AG09319 (cell line): ENCODE measurements around the gene ARHGAP26.

Experiments
- DNase-seq: peaks from one replicate; pipeline ENCODE4 v3.0.0-alpha.2; 2010; ENCODE audit warnings: low read depth; ENCODE audit errors: extremely low read depth
- TF ChIP-seq, protein P1 (sequence below): IDR thresholded peaks from 2 replicates; pipeline ENCODE4 v1.5.1; 2011; ENCODE audit warnings: low read depth, mild to moderate bottlenecking, inconsistent platforms, low read length, moderate library complexity

The ARHGAP26 gene

DNA sequence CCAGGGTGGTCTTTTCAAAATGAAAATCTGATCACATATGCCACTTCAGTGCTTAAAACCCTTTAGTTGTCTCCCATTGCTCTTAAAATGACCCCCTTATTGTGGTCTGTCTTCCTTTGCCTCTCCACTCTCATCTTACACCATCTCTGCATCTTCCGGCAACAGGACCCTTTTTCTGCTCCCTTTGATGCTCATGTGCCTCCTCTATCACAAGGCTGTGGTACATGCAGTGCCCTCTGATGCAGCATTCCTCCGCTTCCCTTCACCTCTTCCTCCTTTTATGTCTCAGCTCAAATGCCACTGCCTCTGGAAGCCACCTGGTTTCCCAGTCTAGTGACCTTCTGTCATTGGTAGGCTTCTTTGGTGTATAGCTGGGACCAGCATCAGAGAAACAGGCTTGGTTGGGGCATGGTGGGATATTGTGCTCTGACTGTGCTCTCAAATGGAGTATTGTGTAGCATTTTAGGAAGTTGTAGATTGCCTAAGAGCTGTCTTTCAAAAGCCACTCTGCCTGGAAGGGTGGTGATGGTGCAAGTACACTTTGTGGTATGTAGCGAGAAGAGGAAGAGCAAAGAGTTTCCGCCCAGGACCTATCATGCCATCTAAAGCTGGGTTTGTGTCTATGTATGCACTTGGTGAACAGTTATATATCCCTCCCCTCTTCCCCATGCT lies 28.1 kb downstream of the ARHGAP26 start:
- TF ChIP-seq, protein P1, sequence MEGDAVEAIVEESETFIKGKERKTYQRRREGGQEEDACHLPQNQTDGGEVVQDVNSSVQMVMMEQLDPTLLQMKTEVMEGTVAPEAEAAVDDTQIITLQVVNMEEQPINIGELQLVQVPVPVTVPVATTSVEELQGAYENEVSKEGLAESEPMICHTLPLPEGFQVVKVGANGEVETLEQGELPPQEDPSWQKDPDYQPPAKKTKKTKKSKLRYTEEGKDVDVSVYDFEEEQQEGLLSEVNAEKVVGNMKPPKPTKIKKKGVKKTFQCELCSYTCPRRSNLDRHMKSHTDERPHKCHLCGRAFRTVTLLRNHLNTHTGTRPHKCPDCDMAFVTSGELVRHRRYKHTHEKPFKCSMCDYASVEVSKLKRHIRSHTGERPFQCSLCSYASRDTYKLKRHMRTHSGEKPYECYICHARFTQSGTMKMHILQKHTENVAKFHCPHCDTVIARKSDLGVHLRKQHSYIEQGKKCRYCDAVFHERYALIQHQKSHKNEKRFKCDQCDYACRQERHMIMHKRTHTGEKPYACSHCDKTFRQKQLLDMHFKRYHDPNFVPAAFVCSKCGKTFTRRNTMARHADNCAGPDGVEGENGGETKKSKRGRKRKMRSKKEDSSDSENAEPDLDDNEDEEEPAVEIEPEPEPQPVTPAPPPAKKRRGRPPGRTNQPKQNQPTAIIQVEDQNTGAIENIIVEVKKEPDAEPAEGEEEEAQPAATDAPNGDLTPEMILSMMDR: no peak
- no peak for DNase-seq

DNA sequence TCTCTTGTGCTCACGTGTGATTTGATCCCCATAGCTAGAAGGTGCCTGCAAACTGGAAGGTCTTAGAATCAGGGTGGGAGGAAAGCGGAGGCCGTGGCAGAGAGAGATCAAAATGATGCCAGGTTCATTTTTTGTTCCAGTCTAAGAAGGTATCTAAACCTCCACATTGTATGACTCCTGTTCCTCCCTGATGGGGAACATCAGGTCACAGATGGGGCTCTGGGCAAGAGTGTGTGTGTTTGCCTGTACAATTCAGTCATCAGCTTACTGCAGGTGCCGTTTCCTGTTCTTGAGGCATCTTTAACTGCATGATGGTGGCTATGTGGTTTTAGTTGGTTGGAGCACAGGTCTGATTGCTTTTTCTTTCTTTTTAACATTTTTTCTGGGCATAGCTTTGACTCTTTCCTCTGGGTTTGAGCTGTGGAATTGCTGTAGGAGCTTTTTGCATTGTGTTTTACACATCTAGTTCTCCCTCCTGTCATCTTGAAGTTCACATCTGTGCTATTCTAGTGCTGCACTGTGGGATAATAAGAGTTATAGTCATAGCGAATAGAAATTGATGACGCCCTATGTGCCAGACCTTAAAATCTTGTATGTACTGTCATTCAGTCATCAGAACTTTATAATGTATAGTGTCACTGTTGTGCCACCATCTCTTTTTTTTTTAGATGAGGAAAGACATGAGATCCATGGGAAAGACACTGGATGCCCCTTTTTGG lies 30.8 kb downstream of the ARHGAP26 start:
- TF ChIP-seq, protein P1: no peak
- no peak for DNase-seq

DNA sequence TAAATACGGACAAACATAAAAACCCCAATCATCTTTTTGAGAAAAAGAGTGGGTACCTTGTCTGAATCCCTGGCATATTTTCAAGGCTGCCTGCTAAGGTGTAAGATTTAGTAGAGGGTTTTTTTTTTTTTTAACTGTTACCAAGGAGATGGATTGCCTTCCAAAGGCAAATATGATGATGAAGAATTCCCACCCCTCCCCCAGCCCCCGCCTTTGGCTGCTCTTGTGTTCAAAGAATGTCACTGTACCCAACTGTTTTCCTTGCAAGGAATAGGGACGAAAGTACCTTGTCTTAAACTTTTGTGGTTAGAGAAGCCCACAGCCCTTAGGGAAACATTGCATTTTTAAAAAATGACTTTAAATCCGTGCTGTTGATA lies 31.3 kb downstream of the ARHGAP26 start:
- DNase-seq: no peak
- TF ChIP-seq, protein P1: no peak

DNA sequence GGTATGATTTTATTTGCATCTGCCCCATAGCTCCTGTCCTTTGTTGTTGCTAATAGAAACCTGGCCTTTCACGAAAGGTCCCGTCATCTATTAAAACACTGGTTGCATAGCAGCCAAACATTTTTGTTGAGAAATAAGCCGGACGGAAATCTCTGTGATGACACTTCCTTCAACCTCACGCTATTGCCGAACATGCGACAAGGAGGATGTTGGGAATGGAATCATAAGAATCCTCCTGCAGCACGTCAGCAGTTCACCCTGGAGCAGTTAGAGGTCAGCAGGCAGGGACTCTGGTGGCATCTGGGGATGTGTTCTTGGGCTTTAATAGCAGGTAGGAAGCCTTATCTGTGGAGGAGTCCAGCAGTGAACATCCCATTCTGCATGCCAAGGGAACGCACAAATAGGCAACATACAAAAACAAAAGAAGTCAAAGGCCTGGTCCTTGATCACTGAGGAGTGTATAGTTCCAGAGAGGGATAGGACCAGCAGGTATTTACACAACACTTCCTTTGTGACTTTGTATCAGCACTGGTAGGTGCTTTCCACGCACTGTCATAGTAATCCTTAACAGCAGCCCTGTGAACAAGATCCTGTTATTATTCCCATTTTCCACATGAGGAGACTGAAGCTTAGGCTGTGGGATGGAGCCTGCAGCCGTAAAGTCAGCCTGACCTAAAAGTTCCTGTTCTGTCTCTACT lies 33.4 kb downstream of the ARHGAP26 start:
- no peak for DNase-seq
- TF ChIP-seq, protein P1: no peak

DNA sequence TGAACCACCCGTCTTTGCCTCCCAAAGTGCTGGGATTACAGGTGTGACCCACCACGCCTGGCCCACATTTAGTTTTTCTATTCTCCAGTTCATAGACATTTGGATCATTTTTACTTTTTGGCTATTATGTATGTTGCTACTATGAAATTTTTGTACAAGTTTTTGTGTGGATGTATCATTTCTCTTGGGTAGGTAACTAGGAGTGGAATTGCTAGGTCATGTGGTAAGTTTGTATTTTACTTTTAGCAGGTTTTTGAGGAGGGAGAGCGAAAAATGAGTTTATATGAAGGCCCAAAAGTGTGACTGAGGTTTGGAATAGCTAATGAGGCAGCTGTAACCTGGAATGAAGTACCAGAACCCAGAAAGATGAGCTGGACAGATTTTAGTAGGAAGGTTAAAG lies 35.2 kb downstream of the ARHGAP26 start:
- TF ChIP-seq, protein P1: no peak
- no peak for DNase-seq

DNA sequence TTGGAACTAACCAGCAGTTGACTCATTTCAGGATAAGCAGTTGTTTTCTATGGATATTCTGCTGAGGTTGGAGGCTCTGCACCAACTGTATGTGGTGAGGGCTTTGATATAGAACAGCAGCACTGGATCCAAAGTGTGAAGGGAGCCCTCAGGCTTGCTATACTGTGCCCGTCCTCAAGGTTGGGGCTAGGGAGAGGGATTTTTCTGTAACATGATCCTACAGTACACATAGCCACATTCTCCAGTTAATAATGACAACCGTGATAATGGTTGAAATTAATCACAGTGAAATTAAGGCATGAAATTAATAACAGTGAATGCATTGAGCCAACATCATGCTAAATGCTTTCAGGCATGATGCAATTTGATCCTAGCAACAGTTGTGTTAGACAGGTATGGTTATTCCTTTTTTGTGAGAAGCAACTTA lies 36.7 kb downstream of the ARHGAP26 start:
- TF ChIP-seq, protein P1: no peak
- DNase-seq: no peak

DNA sequence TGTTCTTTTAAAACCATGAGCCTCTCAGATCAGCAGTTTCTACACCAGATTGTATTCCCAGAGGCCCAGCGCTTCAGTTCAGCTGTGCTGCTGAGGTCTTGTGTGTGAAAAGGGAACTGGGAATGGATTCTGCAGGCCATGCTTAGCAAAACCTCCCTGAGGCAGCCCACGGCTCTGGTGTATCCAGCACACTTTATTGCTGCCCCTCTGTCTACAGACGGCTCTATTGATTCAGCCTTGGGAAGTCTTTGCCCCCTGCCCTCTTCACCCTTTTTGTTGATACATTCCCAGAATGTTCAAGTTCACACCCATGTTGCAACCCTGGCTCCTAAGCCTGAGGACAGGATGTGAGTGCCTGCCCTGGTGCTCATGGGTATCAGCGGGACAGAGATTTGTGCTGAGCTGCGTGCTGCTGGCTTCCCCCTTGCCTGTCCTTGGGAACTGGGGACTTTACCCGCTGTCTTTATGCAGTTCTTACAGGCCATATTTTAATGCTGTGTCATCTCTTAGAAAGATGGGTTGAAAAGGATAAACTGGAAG lies 37.3 kb downstream of the ARHGAP26 start:
- no peak for DNase-seq

More for the DNA sequence above, 37.3 kb downstream of the ARHGAP26 start:
- TF ChIP-seq, protein P1: no peak
